DMS114 treated with DMSO at 0.1 percent for 48 hours (cell line): Measurements from ENCODE around the gene SLC10A6.

ENCODE experiments used
- DNase-seq: peaks from one replicate; lab custom pipeline; 2025; ENCODE audit not compliant: unreplicated experiment; lab: John Stamatoyannopoulos, UW

The SLC10A6 gene

DNA sequence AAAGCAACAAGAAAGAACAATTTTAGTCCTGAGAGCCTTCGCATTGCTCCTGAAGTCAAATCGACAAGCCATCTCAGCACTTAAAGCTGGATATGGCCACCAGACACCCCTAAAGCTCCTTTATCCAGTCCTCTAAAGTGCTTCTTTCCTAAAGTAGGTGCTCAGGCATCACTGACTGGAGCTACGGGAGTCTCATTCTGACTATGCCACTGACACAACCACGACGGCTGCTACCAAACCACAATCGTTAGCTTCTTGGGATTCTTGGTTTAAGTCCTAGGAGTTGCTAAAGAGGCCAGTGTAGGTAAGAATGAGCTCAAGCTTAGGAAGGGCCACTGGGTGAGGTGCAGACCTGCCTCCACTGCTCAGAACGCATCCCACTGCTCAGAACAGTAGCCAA, 1.0 kb downstream of the SLC10A6 start:
- no peak for DNase-seq

GRCh38 chr4:86847571-86847970, 1.6 kb downstream of the SLC10A6 start:
- no peak for DNase-seq

- DNase-seq, result no peak
Observed at GRCh38 chr4:86846921-86847320, 2.3 kb downstream of the SLC10A6 start.

- no peak for DNase-seq
Observed at GRCh38 chr4:86845593-86845992, 3.6 kb downstream of the SLC10A6 start.

- DNase-seq, result no peak
Observed at GRCh38 chr4:86841309-86841708, 7.9 kb downstream of the SLC10A6 start.

DNA sequence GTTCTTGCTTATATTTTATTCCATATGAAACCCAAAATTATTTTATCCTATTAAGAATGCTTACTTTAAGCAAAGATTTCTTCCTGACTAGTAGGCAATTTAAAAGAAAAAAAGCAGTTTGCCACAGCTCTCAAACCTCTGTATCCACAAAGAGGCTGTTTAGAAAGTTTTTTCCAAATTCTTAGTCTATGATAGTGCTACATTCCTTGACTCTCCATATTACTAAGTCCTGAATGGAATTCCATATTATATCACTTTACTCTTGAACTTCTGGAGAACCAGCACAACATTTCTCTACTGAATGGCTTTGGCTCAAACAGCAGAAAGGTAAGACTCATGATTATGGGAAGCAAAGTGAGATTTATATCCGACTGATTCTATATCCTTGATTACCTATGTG, 8.3 kb downstream of the SLC10A6 start:
- DNase-seq, result no peak

DNA sequence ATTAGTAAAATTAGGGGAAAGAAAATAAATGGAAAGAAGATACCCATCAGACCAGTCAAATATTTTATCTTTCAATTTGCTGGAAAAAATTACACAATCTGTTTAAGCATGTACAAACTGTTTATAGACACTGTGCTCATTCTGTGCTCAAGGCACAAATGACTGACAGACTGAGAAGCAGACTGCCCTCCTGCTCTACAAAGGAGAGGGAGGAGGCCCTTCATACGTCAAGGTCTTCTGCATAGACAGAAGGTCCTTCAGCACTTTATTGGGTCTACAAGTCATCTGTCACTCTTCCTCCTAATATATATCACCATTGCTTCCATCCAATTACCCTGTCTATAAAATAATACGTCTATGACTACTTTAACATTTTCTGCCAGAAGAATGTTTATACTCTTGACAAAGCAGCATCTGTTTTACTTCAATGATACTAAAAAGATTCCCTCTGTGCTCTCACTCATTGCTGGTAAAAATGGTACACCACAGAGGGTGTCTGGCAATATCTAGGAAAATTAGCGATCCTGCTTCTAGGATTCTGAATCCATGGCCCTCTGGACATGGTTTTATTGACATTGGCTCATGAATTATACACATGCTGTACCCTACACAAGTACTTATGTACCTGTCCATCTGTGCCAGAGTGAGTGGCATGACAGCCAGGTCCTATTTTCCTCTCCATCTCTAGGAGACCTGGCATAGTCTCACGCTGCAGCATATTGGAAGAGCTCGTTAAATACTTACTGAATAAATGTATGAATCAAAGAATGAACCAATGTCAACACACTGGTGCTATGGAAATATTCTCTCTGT, 11.3 kb downstream of the SLC10A6 start:
- DNase-seq, result no peak

GRCh38 chr4:86835677-86836076, 13.5 kb downstream of the SLC10A6 start:
- no peak for DNase-seq

- DNase-seq, result no peak
Observed at GRCh38 chr4:86834901-86835300, 14.3 kb downstream of the SLC10A6 start.

DNA sequence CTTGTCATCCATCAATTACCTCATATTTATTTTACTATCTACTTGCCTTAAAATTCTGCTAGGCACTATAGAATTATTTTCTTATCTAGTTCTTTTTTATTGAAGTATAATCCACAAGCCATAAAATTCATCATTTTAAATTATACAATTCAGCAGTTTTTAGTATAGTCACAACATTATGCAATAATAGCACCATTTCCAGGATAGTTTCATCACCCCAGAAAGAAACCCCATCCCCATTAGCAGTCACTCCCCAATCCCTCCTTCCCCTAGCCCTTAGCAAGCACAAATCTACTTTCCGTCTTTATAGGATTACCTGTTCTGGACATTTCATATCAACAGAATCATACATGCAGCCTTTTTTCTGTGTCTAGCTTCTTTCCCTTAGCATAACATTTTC, 15.6 kb downstream of the SLC10A6 start:
- DNase-seq, result no peak

GRCh38 chr4:86831262-86832130, 17.7 kb downstream of the SLC10A6 start:
- no peak for DNase-seq

DNA sequence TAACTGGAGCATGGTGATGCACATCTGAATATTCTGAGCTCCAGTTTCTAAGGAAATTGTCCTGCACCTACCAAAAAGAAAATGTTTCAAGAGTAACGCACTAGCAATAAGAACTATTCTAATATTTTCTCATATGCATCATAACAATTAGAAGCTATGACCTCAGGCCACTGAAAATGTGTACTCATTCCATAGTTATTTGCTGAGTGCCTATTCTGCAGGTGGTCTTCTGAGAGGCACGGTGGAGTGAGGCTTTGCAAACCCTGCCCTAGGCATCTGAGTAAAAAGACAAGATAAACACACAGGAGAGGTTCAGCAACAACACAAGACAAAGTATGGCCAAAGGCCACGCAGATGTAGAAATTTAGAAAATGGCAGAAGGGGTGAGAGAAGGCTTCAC, 23.7 kb downstream of the SLC10A6 start:
- no peak for DNase-seq

DNA sequence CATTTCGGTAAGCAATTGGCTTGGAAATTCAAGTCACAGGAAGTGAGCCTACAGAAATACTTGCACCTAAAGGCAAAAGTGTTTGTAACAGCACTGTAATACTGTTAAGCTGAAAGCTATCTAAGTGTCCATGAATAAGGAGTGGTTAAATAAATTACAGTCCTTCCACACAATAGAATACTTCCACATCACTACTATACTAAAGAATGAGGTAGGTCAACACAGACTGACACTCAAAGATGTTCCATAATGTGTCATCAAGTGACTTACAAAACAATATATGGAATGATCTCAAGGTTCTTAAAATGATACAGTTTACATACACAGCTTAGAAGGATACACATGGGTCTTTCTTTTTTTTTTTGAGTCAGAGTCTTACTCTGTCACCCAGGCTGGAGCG, 27.0 kb downstream of the SLC10A6 start:
- no peak for DNase-seq

DNA sequence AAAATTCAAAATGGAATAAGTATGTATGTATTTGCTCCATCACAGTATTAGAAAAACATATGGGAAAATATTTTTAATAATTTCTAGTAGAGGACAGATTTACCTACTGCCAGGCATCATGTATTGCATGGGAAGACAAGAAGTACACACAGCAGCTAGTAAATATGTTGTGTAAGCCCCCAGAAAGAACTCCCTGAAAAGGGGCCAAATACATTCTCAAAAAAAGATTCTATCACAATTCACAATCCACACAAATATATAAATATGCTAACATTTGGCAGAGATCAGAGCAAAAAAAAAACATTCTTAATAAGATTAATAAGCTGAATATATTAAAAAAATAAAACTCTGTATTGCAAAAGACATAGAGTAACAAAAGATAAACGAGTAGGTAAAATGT, 28.0 kb downstream of the SLC10A6 start:
- no peak for DNase-seq

DNA sequence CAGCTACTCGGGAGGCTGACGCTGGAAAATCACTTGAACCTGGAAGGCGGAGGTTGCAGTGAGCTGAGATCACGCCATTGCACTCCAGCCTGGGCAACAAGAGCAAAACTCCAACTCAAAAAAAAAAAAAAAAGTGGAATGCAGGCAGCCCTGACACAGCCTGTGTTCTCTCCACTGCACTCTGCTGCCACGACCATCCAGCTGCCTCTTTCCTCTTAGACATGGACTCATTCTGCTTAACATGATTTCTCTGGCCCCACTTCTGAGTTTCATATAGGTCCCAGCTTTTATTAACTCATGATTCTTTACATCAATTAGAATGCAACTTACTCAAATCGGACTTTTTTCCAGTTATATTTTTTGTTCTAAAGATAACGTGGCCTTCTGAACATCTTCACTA, 29.6 kb downstream of the SLC10A6 start:
- no peak for DNase-seq

GRCh38 chr4:86818841-86819240, 30.3 kb downstream of the SLC10A6 start:
- DNase-seq, result no peak

GRCh38 chr4:86818211-86818610, 31.0 kb downstream of the SLC10A6 start:
- no peak for DNase-seq

- DNase-seq, result no peak
Observed at GRCh38 chr4:86816501-86817273, 32.5 kb downstream of the SLC10A6 start.

GRCh38 chr4:86815653-86816052, 33.5 kb downstream of the SLC10A6 start:
- DNase-seq, result no peak

- no peak for DNase-seq
Observed at GRCh38 chr4:86810847-86811246, 38.3 kb downstream of the SLC10A6 start.

DNA sequence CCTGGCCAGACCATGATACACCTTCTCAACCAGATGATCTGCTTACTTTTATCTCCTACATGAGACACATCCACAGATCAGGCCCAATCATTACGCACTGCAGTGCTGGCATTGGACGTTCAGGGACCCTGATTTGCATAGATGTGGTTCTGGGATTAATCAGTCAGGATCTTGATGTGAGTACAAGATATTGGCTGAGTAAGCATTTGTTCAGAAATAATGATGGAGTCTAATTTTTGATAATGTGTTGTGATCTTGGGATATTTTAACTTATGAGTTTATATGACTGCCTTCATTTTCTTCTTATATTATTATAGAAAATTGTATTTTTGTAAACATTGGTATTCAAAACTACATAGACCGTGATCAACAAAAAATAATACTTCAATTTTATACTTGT, 39.4 kb downstream of the SLC10A6 start:
- DNase-seq, result no peak

DNA sequence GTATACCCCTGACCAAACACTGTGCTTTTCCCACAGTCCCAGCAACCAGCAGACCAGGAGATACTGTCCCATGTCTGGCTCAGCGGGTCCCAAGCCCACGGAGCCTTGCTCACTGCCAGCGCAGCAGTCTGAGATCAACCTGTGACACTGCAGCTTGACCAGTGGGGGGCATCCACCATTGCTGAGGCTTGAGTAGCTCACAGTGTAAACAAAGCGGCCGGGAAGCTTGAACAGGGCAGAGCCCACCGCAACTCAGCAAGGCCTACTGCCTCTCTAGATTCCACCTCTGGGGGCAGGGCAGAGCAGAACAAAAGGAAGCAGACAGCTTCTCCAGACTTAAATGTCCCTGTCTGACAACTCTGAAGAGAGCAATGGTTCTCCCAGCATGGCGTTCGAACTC, 58.1 kb downstream of the SLC10A6 start:
- DNase-seq, result no peak
